Neuron (in vitro differentiated cells): Measurements from ENCODE around the gene HNRNPLL.
A peak's percentile ranks its signal among the peaks of the same experiment; 100 is the strongest.
"Not testable (repeated sequence)": the region's sequence is repeated elsewhere in the genome, so short reads cannot be mapped to it uniquely, and the experiment has no call there.

Source experiments
- H2AFZ ChIP-seq: one replicate; pipeline ENCODE4 v1.6.1; 2013; ENCODE audit warnings: low read depth, mild to moderate bottlenecking, inconsistent platforms, low read length, moderate library complexity
- H3K27me3 ChIP-seq: one replicate; pipeline ENCODE4 v1.6.1; 2013; ENCODE audit warnings: low read length; ENCODE audit not compliant: insufficient read depth
- H3K36me3 ChIP-seq: one replicate; pipeline ENCODE4 v1.6.1; 2013; ENCODE audit warnings: low read length; ENCODE audit not compliant: insufficient read depth
- H3K4me1 ChIP-seq: one replicate; pipeline ENCODE4 v1.6.1; 2013; ENCODE audit warnings: low read length; ENCODE audit not compliant: insufficient read depth
- H3K4me3 ChIP-seq: 2 replicates; pipeline ENCODE4 v1.5.1; 2013; ENCODE audit warnings: mild to moderate bottlenecking, low read length, moderate library complexity
- H3K9me3 ChIP-seq: one replicate; pipeline ENCODE4 v1.6.1; 2013; ENCODE audit warnings: low read length

Gene HNRNPLL

DNA sequence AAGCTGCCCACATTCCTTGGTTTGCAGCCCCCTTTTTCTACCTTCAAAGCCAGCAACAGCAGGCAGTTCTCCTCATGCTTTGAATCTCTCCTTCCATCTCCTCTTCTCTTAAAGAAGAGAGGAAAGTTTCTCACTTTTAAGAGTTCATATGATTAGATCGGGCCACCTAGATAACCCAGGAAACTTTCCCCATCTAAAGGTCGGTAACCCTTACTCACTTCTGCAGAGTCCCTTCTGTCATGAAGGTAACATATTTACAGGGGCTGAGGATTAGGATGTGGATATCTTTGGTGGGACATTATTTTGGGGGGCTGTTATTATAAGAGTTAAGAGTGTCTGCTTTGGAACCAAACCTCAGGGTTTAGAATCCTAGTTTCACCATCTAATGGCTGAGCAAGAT is 51.0 kb downstream of the HNRNPLL start:
- Histone ChIP-seq H2AFZ (no peak overlapping the region), H3K4me3 (no peak overlapping the region), H3K36me3 (no peaks in the 10 kb centered on the region), H3K9me3 (no peaks in the 10 kb centered on the region), H3K4me1 (no peaks in the 10 kb centered on the region), H3K27me3 (no peaks in the 10 kb centered on the region)

DNA sequence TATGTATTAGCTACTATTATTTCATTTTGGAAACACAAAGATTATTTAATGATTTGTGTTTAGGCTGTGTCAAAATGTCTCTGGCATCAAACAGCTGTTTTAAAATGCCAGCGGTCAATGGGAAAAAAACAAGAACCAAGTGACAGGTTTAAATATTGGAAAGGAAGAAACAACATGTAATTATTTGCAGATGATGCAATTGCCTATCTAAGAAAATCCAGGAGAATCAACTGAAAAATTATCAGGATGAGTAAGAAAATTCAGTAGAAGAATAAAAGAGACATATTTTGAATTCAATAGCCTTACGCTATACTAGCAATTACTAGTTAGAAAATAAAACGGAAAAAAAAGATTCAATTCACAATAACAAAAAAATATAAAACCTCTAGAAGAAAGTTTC is 51.6 kb downstream of the HNRNPLL start:
- H3K27me3 ChIP-seq: no peaks in the 10 kb centered on the region
- no peak overlapping the region for H2AFZ ChIP-seq
- H3K4me1 ChIP-seq: no peaks in the 10 kb centered on the region
- no peaks in the 10 kb centered on the region for H3K9me3 ChIP-seq
- no peak overlapping the region for H3K4me3 ChIP-seq
- H3K36me3 ChIP-seq: no peaks in the 10 kb centered on the region

DNA sequence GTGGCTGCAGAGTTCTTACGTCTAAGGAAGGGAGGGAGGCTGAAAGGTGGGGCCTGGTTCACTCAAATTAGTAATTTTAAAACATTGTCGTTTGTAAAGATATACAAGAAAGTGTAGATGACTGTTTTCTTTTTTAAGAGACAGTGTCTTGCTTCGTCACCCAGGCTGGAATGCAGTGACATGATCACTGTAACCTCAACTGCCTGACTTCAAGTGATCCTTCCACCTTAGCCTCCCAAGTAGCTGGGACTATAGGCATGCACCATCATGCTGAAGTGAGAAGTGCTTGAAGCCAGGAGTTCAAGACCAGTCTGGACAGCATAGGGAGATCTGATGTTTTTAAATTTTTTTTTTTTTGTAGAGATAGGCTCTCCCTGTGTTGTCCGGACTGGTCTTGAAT is 52.9 kb downstream of the HNRNPLL start:
- Histone ChIP-seq H3K4me3 (no peak overlapping the region), H3K9me3 (no peaks in the 10 kb centered on the region), H3K36me3 (no peaks in the 10 kb centered on the region), H3K4me1 (no peaks in the 10 kb centered on the region), H3K27me3 (no peaks in the 10 kb centered on the region), H2AFZ (no peak overlapping the region)

DNA sequence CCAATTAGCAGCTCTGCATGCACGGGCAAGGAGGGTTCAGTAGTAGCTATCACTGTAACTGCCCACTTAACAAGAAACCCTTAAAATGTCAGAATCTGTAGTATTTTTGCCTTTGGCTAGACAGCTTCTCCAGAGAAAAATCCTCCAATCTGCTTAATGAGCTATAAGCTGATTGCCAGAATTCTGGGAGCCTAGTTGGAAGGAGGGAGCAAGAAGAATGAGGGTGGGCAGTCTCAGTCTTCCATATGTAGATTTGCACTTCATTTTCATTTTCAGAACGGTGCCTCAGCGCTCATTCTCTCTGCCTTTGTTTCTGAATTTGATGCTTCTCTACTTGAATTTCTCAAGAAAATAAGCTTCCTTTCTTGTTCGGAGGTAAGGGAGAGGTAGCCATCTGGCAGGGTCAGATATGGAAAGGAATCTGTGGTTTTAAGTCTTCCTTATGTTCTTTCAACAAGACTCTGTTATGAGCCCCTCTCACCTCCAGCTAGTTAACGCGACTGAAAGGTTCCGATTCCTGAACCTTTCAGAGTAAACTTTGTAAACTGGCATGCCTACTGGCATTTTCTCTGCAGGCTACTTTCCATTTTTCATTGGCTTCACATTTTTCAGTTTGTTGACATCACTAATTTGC is 53.5 kb downstream of the HNRNPLL start:
- Histone ChIP-seq H3K36me3 (no peaks in the 10 kb centered on the region), H3K4me3 (no peak overlapping the region), H3K4me1 (no peaks in the 10 kb centered on the region), H2AFZ (no peak overlapping the region), H3K27me3 (no peaks in the 10 kb centered on the region), H3K9me3 (no peaks in the 10 kb centered on the region)

DNA sequence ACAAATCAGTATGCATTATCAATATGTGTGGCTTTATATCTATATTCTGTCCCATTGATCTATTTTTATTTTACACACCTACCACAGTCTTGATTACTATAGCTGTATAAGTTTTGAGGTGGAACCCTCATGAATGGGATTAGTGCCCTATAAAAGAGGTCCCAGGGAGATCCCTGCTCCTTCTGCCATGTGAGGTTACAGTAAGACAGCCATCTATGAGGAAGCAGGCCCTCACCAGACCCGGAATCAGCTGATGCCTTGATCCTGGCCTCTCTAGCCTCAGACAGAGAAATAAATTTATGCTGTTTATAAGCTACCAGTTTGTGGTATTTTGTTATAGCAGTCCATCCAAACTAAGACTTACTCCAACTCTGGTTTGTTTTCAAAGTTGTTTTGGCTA is 54.9 kb downstream of the HNRNPLL start:
- H3K9me3 ChIP-seq: no peaks in the 10 kb centered on the region

DNA sequence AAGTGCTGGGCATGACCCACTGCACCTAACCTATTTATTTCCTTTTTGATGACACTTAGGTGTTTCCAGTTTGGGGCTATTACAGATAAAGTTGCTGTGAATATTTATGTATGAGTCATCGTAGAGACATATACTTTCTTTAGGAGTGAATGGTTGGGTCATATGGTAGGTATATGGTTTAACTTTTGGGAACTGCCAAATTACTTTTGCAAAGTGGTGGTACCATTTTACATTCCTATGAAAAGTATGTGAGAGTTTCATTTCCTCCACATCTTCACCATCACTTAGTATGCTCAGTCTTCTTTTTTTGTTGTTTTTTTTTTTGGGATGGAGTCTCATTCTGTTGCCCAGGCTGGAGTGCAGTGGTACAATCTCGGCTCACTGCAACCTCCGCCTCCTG is 56.1 kb downstream of the HNRNPLL start:
- no peaks in the 10 kb centered on the region for H3K36me3 ChIP-seq
- no peak overlapping the region for H3K4me3 ChIP-seq
- no peak overlapping the region for H2AFZ ChIP-seq
- H3K9me3 ChIP-seq: no peaks in the 10 kb centered on the region
- H3K27me3 ChIP-seq: no peaks in the 10 kb centered on the region
- H3K4me1 ChIP-seq: peaks cover 3% of the 10 kb centered on the region

More for the DNA sequence above, 54.9 kb downstream of the HNRNPLL start:
- H3K36me3 ChIP-seq: no peaks in the 10 kb centered on the region
- H3K27me3 ChIP-seq: no peaks in the 10 kb centered on the region
- H2AFZ ChIP-seq: no peak overlapping the region
- H3K4me1 ChIP-seq: peaks cover 2% of the 10 kb centered on the region
- no peak overlapping the region for H3K4me3 ChIP-seq

DNA sequence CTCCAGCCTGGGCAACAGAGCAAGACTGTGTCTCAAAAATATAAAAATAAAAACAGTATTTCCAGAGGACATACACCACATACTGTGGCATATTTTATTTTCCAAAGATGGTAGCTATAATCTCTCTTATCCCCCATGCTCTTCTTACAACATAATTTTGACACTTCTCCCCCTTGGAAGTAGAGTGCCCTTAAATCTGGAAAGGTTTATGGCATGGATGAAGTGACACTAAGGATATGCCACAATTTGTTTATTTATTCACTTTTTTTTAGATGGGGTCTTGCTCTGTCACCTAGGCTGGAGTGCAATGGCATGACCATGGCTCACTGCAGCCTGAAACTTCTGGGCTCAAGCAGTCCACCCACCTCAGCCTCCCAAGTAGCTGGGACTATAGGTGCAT is 56.7 kb downstream of the HNRNPLL start:
- H3K9me3 ChIP-seq: no peaks in the 10 kb centered on the region
- H3K27me3 ChIP-seq: no peaks in the 10 kb centered on the region
- H3K36me3 ChIP-seq: no peaks in the 10 kb centered on the region
- no peak overlapping the region for H2AFZ ChIP-seq
- peaks cover 3% of the 10 kb centered on the region for H3K4me1 ChIP-seq
- no peak overlapping the region for H3K4me3 ChIP-seq

DNA sequence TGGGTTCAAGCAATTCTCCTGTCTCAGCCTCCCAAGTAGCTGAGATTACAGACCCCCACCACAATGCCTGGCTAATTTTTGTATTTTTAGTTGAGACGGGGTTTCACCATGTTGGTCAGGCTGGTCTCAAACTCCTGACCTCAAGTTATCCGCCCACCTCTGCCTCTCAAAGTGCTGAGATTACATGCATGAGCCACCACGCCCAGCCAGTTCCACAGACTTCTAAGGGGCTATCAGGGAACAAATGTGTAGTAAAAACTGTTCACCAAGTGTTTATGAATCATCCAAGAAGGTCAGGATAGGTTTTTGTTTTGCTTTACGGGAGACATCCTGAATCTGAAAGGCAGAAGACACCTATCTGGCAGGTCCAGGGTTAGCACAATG is 60.5 kb downstream of the HNRNPLL start:
- not testable (repeated sequence) for H3K9me3 ChIP-seq, H3K36me3 ChIP-seq, H3K27me3 ChIP-seq, H3K4me1 ChIP-seq, H3K4me3 ChIP-seq, H2AFZ ChIP-seq

DNA sequence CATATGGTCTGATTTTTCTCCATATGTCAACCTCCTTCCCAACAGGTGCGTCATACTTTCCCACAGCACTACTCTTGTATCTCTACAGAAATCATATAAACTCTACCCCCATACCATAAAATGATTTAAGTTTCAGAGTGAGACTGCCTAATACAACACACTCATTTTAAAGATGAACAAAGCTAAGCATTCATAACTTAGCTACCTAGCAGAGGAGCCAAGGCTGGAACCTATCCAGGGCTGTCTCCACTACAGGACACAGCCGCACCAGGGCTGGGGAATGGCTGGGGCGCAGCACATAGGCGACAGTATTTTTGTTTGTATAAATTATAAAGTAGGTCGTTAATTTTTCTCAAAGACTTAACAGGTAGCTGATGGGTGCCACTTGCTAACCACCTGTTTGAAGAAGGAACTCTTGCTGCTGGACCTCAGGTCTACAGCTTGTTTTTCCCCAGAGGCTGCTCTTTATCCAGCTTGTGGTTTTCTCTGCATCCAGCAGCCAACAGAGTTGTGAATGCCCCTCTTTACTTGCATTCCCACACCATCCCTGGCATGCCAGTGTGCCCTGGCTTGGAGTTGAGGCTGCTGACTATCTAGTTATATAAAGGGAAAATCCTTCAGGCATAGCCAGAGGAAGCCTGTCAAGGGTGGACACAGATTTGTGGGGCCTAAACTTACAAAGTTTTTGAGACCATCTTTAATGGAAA is 62.0 kb downstream of the HNRNPLL start:
- Histone ChIP-seq H3K9me3 (no peaks in the 10 kb centered on the region), H3K4me1 (peaks cover 3% of the 10 kb centered on the region), H3K4me3 (no peak overlapping the region), H3K36me3 (no peaks in the 10 kb centered on the region), H2AFZ (no peak overlapping the region), H3K27me3 (no peaks in the 10 kb centered on the region)

DNA sequence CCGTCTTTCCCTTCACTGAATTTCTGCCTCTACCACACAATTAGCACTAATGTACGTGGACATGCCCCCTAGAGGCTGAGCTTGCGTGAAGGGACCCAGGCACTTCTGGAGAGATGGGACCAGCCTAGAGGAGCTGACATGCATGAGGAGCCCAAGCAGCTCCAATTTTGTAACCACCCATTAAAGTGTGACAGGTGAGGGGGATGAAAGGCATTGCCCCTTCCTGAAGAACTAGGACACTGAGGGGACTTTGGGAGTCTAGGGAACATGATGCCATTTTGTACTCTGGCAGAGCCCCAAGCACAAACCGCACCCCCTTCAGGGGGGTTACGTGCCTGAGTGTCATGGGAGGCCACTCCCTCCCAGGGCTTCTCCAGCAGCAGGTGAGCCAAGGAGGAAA is 63.6 kb downstream of the HNRNPLL start:
- Histone ChIP-seq H3K27me3 (peaks cover 3% of the 10 kb centered on the region), H2AFZ (no peak overlapping the region), H3K9me3 (no peaks in the 10 kb centered on the region), H3K4me3 (no peak overlapping the region), H3K36me3 (no peaks in the 10 kb centered on the region), H3K4me1 (peaks cover 3% of the 10 kb centered on the region)

DNA sequence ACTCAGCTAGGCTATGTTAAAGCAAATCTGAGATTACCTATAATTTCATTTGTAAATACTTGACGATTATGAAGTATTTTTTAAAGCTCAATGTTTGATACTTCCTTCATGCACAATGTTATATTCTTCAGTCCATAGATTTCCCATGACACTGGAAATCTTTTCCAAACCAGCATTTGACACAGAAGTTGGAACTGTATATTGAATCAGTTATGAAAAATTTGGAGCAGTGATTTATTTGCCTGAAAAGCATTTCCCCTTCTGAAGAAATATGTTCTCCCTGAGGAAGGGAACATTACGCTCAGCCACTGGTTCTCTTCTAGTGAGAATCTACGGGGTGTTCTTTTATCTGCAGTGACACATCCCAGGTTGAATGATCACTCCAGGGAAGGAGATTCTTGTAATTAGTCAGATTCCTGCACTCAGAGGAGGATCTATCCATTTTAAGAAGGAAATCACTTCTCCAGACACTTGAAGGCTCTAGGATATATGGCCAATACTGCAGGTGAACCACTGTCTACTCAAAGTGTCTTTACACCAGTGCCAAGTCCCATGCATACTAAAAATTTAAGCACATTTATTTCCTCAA is 64.7 kb downstream of the HNRNPLL start:
- H3K27me3 ChIP-seq: peaks cover 3% of the 10 kb centered on the region
- H3K9me3 ChIP-seq: no peaks in the 10 kb centered on the region
- no peaks in the 10 kb centered on the region for H3K36me3 ChIP-seq
- no peak overlapping the region for H3K4me3 ChIP-seq
- H2AFZ ChIP-seq: no peak overlapping the region
- H3K4me1 ChIP-seq: peaks cover 3% of the 10 kb centered on the region

DNA sequence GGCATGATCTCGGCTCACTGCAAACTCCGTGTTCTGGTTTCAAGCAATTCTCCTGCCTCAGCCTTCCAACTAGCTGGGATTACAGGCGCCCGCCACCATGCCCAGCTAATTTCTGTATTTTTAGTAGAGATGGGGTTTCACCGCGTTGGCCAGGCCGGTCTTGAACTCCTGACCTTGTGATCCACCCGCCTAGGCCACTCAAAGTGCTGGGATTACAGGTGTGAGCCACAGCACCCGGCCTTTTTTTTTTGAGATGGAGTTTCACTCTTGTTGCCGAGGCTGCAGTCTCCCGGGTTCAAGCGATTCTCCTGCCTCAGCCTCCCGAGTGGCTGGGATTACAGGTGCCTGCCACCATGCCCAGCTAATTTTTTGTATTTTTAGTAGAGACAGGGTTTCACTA is 65.4 kb downstream of the HNRNPLL start:
- not testable (repeated sequence) for H3K4me1 ChIP-seq, H3K4me3 ChIP-seq

DNA sequence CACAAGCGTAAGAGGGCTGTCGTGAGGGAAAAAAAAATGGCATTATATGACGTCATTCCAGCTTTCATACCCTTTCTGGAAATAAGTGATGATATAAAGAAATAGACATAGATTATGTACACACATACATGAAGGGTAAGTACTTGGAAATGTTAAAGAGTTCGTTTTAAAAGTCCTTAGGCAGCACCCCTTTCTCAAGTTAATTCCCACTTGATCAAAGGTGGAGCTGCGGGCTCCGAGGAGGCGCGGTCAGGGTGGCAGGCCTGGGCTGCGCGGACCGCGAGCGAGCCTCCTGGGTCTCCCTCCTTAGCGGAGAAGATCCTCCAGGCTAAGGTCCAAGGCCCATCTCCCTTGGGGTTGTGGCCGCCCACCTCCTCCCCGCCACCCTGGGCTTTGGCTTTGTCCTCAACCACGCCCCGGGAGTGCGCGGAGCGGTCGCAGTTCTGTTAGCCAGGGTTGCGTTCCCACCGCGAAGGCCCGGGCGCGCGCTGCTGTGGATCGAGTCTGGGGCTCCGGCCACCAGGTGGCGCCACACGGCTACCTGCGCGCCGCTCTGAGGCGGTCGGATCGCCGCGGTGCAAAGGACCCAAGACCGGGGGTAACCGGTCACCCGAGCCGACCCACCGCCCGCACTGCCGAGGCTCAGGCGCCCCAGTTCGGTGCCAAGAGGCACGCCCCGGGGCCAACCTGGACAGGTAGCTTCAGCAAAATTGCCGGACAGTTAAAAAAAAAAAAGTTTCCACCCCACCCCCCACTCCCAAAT is 66.8 kb downstream of the HNRNPLL start:
- H2AFZ ChIP-seq: peak overlapping the region; percentile 92
- H3K4me1 ChIP-seq: no peaks in the 10 kb centered on the region
- peak overlapping the region; percentile 42 for H3K4me3 ChIP-seq
- no peaks in the 10 kb centered on the region for H3K36me3 ChIP-seq
- peaks cover 8% of the 10 kb centered on the region for H3K27me3 ChIP-seq
- H3K9me3 ChIP-seq: no peaks in the 10 kb centered on the region

More for the DNA sequence above, 65.4 kb downstream of the HNRNPLL start:
- H2AFZ ChIP-seq, H3K9me3 ChIP-seq, H3K27me3 ChIP-seq, H3K36me3 ChIP-seq: not testable (repeated sequence)
